Coronary artery (tissue), 2 donors: Measurements from ENCODE around the gene SLC13A3.

Experiments used
- DNase-seq: peaks from one replicate; pipeline ENCODE4 v3.0.0-alpha.2; 2017; ENCODE audit warnings: low spot score
- H3K27ac ChIP-seq, 2 donors: fragments of 200-600 bp; sonication (generic); one replicate each; pipeline ENCODE4 v1.5.1; 2016 to 2019
- H3K4me3 ChIP-seq: fragments of 200-600 bp; sonication (generic); 2 replicates; pipeline ENCODE4 v1.5.1; 2016; ENCODE audit warnings: mild to moderate bottlenecking, moderate library complexity
- TF ChIP-seq, protein P1 (sequence below): fragments of 200-600 bp; sonication (generic); IDR thresholded peaks from one replicate; pipeline ENCODE4 v1.5.1; 2019; ENCODE audit warnings: antibody characterized with exemption

The SLC13A3 gene

DNA sequence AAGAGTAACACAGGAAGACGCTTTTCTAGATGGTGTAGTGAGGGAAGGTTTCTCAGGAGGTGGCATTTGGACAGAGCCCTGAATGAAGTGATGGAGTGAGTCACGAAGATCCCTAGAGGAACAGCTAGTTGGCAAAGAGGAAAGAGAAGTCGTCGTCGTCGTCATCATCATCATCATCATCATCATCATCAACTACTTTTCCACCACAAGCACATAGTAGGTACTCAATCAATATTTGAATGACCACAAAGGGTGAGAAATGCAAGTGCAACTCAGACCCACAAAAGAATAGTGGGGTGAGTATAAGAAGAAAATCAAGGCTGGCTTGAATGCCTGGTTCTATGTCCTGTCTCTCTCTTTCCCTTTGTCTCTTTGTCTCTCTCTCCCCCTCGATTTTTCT, 72.5 kb downstream of the SLC13A3 start:
- no peak overlapping the region for H3K4me3 ChIP-seq
- TF ChIP-seq, protein P1, sequence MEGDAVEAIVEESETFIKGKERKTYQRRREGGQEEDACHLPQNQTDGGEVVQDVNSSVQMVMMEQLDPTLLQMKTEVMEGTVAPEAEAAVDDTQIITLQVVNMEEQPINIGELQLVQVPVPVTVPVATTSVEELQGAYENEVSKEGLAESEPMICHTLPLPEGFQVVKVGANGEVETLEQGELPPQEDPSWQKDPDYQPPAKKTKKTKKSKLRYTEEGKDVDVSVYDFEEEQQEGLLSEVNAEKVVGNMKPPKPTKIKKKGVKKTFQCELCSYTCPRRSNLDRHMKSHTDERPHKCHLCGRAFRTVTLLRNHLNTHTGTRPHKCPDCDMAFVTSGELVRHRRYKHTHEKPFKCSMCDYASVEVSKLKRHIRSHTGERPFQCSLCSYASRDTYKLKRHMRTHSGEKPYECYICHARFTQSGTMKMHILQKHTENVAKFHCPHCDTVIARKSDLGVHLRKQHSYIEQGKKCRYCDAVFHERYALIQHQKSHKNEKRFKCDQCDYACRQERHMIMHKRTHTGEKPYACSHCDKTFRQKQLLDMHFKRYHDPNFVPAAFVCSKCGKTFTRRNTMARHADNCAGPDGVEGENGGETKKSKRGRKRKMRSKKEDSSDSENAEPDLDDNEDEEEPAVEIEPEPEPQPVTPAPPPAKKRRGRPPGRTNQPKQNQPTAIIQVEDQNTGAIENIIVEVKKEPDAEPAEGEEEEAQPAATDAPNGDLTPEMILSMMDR = no peak
- H3K27ac ChIP-seq = no peak overlapping the region
- no peak for DNase-seq

DNA sequence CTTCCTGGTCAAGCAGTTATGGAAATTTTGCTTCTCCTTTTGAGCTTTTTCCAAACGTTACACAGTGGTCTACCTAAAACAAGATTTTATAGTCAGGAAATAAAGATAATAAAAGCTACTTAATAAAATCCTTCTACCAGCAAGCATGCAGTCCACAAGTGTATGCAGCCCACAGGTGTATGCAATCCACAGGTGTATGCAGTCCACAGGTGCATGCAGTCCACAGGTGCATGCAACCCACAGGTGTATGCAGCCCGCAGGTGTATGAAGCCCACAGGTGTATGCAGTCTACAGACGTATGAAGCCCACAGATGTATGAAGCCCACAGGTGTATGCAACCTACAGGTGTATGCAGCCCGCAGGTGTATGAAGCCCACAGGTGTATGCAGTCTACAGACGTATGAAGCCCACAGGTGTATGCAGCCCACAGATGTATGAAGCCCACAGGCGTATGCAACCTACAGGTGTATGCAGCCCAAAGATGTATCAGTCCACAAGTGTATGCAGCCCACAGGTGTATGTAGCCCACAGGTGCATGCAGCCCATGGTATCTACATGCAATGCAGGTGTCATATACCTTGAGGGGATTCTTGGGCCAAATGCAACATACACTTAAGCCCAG, 74.4 kb downstream of the SLC13A3 start:
- no peak overlapping the region for H3K27ac ChIP-seq
- TF ChIP-seq, protein P1 = no peak
- DNase-seq = no peak
- H3K4me3 ChIP-seq = no peak overlapping the region

DNA sequence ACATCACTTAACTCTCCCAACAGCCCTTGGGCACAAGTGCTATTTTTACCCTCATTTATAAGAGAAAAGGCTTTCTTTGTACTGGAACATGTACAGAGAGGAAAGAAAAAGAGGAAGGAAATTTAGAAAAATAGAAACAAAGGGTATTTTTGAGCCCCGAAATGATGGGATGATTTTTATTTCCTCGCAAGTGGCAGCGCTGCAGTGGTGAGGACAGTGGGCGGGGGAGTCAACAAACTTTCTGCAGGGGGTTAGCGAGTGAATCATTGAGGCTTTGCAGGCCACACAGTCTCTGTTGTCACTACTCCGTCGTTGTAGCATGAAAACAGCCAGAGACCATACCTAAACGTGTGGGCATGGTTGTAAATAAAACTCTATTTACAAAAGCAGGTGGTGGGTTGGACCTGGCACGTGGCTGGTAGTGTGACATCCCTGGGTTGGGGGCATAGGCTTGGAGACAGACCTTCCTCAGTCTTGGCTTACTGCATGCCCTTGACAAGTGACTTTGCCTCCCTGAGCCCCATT, 75.3 kb downstream of the SLC13A3 start:
- TF ChIP-seq, protein P1 = no peak
- H3K4me3 ChIP-seq = no peak overlapping the region
- H3K27ac ChIP-seq = no peak overlapping the region
- no peak for DNase-seq

DNA sequence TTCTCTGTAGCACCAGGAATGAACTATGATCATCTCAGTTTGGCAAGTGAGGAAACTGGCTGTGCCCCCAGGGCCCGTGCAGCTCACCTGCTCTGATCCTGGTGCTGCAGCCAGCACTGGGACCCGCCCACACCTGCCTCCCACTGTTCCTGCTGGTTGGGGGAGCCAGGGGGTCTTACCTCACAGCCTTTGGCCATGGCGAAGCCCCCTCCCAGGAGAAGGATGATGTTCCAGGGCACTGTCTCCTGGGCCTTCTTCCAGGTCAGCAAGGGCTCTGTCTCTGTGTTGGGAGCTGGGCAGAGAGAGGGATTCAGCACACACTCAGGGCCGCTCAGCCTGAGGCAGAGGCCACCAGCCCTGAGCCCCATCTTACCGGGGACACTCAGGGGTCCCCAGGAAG, 75.9 kb downstream of the SLC13A3 start:
- Histone ChIP-seq H3K4me3 (no peak overlapping the region), H3K27ac (no peak overlapping the region)
- TF ChIP-seq, protein P1 = no peak
- no peak for DNase-seq

DNA sequence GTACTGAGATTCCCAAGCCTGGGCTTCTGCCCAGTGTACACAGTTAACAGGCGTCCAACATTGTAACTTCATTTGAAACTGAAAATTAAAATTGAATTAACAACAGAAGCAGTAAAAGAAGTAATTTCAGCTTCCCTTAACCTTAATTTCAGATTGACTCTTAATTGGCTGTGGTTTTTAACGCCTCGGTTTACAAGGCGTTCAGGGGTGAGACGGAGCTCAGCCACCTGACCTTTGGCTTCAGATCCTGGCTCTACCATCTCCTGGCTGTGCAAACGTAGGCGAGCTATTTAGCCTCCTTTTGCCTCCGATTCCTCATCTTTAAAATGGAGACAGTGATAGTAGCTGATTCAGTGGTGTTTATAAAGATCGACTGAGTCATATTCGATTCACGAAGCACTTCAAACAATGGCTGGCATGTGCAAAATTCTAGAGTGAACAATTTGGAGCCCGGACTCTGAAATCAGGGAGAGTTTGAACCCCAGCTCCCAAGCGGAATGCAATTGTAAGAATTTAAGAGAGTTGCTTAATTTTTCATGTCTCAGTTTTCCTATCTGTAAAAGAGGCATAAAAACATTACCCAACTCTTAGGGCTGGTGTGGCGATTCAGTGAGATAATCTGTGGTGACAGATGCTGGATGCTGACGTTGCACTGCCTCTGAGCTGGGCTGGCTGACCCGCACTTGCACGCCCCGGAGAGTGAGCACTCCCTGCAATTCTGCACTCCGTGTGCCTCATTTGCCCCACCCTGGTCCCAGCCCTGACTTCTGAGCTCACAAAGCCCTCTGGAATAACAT, 77.3 kb downstream of the SLC13A3 start:
- no peak for DNase-seq
- H3K27ac ChIP-seq = no peak overlapping the region
- H3K4me3 ChIP-seq = no peak overlapping the region
- TF ChIP-seq, protein P1 = no peak

DNA sequence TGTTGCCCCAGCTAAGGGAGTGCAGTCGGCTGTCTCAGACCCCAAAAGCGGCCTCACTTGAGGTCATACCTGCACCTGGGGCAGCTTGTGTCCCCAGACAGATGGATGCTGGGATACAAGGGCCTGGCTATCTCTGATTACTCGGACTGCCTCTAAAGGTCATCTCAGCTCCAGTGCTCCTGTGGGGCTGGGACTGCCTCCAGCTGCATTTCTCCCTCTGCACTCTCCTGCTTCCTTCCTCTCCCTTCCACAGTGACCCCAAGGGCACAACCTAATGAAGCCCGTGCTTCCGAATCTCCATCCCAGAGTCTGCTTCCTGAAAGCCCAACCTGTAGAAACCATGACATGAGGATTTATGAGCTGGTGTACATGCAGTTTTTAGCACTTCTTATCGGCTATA, 78.0 kb downstream of the SLC13A3 start:
- TF ChIP-seq, protein P1 = no peak
- no peak for DNase-seq
- Histone ChIP-seq H3K4me3 (no peak overlapping the region), H3K27ac (no peak overlapping the region)

DNA sequence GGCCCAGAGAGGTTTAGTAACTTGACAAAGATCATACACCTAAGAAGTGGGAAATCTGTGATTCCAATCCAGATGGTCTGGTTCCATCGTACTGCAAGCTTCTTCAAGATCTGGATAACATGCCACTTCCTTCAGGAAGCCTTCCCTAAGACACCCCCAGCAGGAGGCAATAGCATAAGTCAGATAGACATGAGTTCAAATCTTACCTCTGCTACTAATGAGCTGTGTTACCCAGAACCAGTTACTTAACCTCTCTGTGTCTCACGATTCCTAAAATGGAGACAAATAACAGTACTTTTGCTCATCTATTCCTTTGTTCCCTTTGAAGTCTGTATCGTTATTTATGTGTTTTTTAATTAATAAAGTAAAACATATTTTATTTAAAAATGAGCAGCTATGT, 78.5 kb downstream of the SLC13A3 start:
- no peak overlapping the region for H3K27ac ChIP-seq
- TF ChIP-seq, protein P1 = no peak
- DNase-seq = no peak
- H3K4me3 ChIP-seq = no peak overlapping the region
